ENCODE measurements around the gene TMSB4X. TPM values are rescaled to one million over a fixed set of nuclear protein-coding genes. Genes with fewer than 3 reads are reported as not detected.
A peak's percentile ranks its signal among the peaks of the same experiment; 100 is the strongest.

The TMSB4X gene
- total RNA-seq, 1 experiment from 2014 or later, result 2,928 TPM

DNA sequence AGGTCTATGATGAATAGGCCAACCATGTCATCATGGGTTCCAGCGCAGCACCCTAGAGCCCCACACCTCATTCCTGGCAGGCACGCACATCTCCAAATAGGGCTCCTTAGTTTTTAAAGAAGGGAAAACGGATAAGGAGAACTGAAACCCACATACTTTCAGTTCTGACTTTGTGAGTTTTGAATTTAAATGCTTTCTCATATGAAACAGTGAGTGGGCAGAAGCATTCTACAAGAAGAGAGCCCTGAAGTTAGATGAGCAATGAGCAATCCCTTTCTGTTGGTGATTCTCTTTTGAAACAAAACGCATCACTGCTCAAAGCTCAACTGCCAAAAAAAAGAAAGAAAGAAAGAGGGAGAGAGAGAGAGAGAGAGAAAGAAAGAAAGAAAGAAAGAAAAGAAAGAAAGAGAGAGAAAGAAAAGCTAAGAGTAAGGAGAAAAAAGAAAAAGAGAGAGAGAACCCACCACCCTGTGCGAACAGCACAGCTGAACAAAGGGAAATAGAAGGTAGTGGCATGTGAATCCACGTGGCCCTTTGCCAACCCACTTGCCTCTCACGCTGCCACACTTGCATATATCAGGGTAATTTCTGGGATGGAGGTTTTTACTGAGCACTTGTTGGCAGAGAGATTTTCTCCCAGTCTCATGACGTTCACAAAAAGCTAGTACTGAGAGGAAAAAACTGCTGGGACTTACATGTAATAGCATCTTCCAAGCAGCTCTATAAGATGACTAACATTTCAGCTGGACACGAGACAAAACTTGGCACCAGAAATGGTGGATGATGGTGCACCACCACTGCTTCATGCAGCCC, 31.0 kb downstream of the TMSB4X start:
- Histone ChIP-seq H3K4me1 (ENCODE audit: control insufficient read depth, insufficient read depth, low read length) (peaks cover 10% of the 10 kb centered on the region), H3K9me3 (ENCODE audit: control insufficient read depth, insufficient read depth, low read depth, low read length) (no peaks in the 10 kb centered on the region), H3K27me3 (ENCODE audit: control insufficient read depth, insufficient read depth, low read length) (no peaks in the 10 kb centered on the region), H3K36me3 (ENCODE audit: control insufficient read depth, insufficient read depth, low read length) (no peaks in the 10 kb centered on the region), H3K27ac (ENCODE audit: low read length) (peak overlapping the region; percentile 69; the same call in 1 of the 2 replicates), H3K4me3 (ENCODE audit: low read depth in 2 of 2, low read length in 2 of 2) (no peak overlapping the region)
- ChIA-PET POLR2A (no interaction called here), CTCF (no interaction called here)
- ATAC-seq (no peak), DNase-seq (ENCODE audit: low read depth, low spot score) (no peak)
- intact Hi-C loops (cut with micrococcal nuclease; ENCODE audit: unreplicated experiment) (no loop called here), in situ Hi-C loops (cut with HindIII; ENCODE audit: low pct_unique_long_range_greater_than_20kb, low sequenced_read_pairs) (no loop called here)
- no TSS peak for BruUV-seq (replicated peaks)
- TF ChIP-seq TCF7L2 (IDR thresholded peaks at IDR 0.05; ENCODE audit: low read depth, low read length), result no peak
- TF ChIP-seq, protein P1, sequence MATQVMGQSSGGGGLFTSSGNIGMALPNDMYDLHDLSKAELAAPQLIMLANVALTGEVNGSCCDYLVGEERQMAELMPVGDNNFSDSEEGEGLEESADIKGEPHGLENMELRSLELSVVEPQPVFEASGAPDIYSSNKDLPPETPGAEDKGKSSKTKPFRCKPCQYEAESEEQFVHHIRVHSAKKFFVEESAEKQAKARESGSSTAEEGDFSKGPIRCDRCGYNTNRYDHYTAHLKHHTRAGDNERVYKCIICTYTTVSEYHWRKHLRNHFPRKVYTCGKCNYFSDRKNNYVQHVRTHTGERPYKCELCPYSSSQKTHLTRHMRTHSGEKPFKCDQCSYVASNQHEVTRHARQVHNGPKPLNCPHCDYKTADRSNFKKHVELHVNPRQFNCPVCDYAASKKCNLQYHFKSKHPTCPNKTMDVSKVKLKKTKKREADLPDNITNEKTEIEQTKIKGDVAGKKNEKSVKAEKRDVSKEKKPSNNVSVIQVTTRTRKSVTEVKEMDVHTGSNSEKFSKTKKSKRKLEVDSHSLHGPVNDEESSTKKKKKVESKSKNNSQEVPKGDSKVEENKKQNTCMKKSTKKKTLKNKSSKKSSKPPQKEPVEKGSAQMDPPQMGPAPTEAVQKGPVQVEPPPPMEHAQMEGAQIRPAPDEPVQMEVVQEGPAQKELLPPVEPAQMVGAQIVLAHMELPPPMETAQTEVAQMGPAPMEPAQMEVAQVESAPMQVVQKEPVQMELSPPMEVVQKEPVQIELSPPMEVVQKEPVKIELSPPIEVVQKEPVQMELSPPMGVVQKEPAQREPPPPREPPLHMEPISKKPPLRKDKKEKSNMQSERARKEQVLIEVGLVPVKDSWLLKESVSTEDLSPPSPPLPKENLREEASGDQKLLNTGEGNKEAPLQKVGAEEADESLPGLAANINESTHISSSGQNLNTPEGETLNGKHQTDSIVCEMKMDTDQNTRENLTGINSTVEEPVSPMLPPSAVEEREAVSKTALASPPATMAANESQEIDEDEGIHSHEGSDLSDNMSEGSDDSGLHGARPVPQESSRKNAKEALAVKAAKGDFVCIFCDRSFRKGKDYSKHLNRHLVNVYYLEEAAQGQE (IDR thresholded peaks at IDR 0.05; ENCODE audit: insufficient read depth in 1 of 2, low read depth in 2 of 2, low read length in 1 of 2), result no peak
- TF ChIP-seq, protein P2, sequence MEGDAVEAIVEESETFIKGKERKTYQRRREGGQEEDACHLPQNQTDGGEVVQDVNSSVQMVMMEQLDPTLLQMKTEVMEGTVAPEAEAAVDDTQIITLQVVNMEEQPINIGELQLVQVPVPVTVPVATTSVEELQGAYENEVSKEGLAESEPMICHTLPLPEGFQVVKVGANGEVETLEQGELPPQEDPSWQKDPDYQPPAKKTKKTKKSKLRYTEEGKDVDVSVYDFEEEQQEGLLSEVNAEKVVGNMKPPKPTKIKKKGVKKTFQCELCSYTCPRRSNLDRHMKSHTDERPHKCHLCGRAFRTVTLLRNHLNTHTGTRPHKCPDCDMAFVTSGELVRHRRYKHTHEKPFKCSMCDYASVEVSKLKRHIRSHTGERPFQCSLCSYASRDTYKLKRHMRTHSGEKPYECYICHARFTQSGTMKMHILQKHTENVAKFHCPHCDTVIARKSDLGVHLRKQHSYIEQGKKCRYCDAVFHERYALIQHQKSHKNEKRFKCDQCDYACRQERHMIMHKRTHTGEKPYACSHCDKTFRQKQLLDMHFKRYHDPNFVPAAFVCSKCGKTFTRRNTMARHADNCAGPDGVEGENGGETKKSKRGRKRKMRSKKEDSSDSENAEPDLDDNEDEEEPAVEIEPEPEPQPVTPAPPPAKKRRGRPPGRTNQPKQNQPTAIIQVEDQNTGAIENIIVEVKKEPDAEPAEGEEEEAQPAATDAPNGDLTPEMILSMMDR (IDR thresholded peaks at IDR 0.05), result no peak
- no peak for TF ChIP-seq POLR2AphosphoS5 (IDR thresholded peaks at IDR 0.05; ENCODE audit: low read depth, low read length)
- TF ChIP-seq SIN3A (IDR thresholded peaks at IDR 0.05; ENCODE audit: borderline replicate concordance, insufficient read depth, low read depth, low read length), result no peak

DNA sequence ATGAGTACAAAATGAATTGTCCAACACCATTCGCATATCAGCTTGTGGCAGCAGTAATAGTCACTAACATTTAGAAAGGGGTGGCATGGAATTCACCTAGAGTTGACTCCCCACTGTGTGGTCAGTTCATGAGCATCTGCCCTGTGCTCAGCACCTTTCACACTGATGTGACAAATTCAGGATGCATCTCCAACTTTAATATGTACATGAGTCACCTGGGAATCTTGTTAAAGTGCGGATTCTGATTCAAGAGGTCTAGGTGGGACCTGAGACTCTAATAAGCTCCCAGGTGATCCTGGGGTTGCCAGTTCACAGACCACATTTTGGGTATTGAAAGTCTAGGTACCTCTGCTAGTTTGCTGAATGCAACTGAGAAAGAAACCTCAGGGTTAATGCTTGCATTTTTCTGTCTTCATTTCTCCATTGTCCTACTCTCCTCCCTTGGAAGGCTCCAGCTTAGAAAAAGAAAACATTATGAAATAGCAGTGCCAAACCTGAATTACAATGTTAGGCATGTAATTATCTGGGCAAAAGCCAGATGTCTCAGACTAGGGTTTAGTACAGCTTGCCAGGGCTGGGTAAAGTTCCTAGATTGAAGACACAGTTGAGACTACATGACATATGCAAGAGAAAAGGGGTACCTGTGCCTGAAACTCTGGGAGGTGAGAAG, 32.7 kb downstream of the TMSB4X start:
- CTCF ChIA-PET, result no interaction called here
- Histone ChIP-seq H3K4me1 (ENCODE audit: control insufficient read depth, insufficient read depth, low read length) (peaks cover 10% of the 10 kb centered on the region), H3K4me3 (ENCODE audit: low read depth in 2 of 2, low read length in 2 of 2) (no peak overlapping the region), H3K36me3 (ENCODE audit: control insufficient read depth, insufficient read depth, low read length) (no peaks in the 10 kb centered on the region), H3K27me3 (ENCODE audit: control insufficient read depth, insufficient read depth, low read length) (no peaks in the 10 kb centered on the region), H3K9me3 (ENCODE audit: control insufficient read depth, insufficient read depth, low read depth, low read length) (no peaks in the 10 kb centered on the region), H3K27ac (ENCODE audit: low read length) (peak overlapping the region; percentile 69; the same call in 1 of the 2 replicates)
- intact Hi-C loops (cut with micrococcal nuclease; ENCODE audit: unreplicated experiment) (no loop called here), in situ Hi-C loops (cut with HindIII; ENCODE audit: low pct_unique_long_range_greater_than_20kb, low sequenced_read_pairs) (no loop called here)
- no peak for DNase-seq (ENCODE audit: low read depth, low spot score)
- BruUV-seq (replicated peaks), result no TSS peak
- peak; percentile 45; the same call in 1 of the 2 replicates for ATAC-seq
- POLR2A ChIA-PET, result no interaction called here
- TF ChIP-seq, protein P2 (IDR thresholded peaks at IDR 0.05), result no peak

Measured in Panc1 (cell line).